Measurements from ENCODE around the gene EEF1B2.
A peak's percentile ranks its signal among the peaks of the same experiment; 100 is the strongest.
"Not testable (repeated sequence)": the region's sequence is repeated elsewhere in the genome, so short reads cannot be mapped to it uniquely, and the experiment has no call there.

The EEF1B2 gene

DNA sequence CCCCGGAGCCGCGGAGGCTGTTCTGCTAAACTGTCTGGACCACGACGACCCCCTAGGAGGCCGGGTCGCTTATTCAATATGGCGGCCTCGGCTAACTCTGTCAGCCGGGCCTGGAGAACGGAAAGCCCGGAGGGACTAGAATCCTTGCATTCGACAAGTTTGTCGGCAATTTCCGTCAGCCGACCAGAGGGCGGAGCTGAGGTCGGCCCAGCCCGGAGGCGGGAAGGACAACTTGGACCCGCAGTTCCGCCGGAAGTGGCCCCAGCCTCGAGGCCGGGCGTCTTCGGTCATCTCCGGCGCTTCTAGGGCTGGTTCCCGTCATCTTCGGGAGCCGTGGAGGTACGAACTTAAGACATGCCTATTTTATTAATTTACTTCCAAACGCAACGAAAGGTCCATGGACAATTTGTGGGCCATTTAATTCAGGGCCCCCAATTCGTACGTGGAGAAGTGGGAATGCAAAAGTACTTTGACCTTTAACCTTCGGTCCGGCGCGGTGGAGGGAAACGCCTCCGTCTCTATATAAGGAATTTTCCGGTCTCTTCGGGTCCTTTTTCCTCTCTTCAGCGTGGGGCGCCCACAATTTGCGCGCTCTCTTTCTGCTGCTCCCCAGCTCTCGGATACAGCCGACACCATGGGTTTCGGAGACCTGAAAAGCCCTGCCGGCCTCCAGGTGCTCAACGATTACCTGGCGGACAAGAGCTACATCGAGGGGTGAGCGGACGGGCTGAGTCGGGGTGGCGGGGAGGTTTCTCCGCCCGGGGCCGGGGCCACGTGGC lies at the start of gene EEF1B2, which contains the start of gene NDUFS1:
Gene EEF1B2, plus strand, starts transcription at position 550 of the 779 bp plus-strand sequence. Its CDS starts 85 bp downstream, at position 635.
Gene NDUFS1, minus strand, starts transcription at position 99 of the 779 bp plus-strand sequence. CDS start 5,766 bp downstream, outside the sequence.
- DNase-seq (ENCODE audit: low read depth) = peak; percentile 99

DNA sequence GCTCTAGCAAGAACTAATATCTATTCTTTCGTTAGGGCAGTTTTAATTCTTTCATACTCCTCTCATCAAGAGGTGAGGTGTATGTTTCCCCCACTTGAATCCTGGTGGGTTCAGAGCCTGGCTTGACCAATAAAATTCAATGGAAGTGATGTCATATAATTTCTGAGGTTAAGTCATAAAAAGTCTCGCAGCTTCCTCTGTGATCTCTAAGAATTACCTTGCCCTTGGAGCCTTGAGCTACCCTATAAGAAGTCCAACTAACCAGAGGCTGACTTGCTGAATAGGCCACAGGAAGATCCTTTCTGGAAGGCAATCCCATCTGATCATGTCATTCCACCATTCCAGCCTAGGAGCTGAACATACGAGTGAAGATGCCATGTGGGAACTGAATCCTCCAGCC lies 47.6 kb upstream of the EEF1B2 start:
- DNase-seq (ENCODE audit: low read depth) = no peak

DNA sequence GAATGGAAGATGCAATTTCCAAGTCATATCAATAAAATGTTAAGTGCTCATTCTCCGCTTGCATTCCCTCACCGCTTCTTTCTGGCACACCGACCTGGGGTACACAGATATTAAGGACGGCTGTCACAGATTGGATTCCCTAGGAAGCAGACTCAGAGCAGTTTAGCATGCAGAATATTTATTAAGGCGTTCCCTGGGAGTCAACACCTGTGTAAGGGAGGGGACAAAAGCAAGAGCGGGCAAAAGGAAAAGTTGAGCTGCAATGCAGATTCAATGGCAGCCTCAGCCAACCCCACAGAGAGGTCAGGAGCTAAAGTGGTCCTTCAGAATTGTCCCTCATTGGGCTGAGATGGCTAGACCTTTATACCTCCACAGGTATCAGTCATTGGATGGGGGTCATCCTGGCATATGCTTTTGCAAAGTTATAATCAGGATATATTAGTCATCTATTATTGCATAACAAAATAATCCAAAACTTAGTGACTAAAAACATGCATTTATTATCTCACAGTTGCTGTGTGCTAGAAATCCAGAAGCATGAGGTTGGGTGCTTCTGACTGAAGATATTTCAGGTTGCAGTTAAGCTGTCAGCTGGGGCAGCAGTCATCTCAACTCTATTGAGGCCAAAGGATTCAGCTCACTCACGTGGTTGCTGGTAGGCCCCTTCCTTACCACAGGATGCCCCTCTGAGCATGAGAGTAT lies 46.7 kb upstream of the EEF1B2 start:
- DNase-seq (ENCODE audit: low read depth) = peak; percentile 64

DNA sequence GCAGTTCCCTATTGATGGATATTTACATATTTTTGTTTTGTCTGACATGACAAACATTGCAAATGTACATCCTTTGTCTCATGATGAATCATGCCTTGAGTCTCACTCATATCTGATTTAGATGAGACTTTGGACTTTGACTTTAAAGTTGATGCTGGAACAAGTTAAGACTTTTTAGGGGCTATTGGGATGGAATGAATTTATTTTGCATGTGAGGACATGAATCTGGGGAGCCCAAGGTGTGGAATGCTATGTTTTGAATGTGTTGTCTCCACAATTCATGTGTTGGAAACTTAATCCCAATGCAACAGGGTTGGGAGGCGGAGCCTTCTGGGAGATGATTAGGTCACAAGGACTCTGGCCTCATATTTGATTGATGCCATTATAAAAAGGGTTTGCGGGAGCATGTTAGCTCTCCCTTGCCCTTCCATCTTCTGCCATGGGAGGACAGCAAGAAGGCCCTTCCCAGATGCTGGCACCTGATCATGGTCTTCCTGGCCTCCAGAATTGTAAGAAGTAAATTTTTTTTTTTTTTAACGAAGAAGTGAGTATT lies 44.6 kb upstream of the EEF1B2 start:
- DNase-seq (ENCODE audit: low read depth) = no peak

DNA sequence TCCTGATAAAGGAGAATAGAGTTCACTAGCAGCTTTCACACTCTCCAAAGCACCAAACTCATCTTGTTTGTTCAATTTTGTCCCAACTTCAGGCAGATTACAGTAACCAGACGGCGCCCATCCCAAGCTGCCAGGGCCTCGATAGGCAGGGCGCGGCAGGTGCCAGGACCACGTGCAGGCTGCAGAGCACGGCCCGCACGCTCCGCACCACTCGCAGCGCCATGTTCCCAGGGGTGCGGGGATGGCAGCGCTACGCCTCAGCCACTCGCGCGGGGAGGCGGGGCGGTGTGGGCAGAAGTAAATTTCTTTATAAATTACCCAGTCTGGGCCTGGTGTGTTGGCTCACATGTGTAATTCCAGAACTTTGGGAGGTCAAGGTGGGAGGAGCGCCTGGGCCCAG lies 43.4 kb upstream of the EEF1B2 start:
- no peak for DNase-seq (ENCODE audit: low read depth)

DNA sequence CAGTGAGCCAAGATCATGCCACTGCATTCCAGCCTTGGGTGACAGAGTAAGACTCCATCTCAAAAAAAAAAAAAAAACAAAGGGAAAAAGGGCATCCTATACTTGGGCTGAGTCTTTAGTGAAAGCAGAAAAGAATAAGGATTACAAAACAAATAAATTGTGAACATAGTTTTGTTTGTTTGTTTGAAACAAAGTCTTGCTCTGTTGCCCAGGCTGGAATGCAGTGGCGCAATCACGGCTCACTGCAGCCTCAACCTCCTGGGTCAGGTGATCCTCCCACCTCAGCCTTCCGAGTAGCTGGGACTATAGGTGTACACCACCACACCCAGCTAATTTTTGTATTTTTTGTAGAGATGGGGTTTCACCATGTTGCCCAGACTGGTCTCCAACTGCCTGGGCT lies 37.1 kb upstream of the EEF1B2 start:
- not testable (repeated sequence) for DNase-seq (ENCODE audit: low read depth)

DNA sequence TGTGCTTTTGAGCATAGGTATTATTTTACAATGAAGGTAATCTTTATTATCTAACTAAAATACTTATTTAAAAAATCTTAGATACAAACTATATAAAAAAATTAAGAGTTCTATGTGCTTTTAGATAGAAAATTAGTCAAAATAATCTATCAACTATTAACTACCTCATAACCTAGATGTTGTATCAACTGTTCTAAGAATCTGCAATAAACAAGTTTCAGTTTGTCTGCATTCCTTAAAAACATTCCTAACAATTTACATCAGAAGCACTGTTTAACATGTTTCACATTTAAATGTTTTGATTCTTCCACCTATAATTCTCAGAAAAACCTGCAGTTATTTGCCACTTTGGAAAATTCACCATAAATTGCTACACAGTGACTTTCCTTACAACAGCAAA lies 33.8 kb upstream of the EEF1B2 start:
- peak; percentile 19 for DNase-seq (ENCODE audit: low read depth)

DNA sequence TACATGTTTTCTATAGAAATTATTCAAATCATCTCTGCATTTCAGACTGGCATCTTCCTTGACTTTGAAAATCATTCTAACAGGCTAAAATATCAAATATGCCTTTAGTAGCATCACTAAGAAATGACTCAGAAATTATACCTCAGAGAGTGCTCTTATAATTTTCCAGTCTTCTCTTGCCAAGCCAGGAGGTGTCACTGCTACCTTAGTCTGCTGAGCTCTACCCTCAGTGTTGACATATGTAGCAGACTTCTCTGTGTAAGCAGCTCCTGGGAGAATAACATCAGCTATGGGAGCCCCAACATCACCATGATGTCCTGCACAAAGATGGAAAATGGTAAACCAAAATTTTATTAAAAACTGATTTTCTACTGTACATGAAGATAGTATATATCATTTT lies 32.0 kb upstream of the EEF1B2 start:
- DNase-seq (ENCODE audit: low read depth) = peak; percentile 12

DNA sequence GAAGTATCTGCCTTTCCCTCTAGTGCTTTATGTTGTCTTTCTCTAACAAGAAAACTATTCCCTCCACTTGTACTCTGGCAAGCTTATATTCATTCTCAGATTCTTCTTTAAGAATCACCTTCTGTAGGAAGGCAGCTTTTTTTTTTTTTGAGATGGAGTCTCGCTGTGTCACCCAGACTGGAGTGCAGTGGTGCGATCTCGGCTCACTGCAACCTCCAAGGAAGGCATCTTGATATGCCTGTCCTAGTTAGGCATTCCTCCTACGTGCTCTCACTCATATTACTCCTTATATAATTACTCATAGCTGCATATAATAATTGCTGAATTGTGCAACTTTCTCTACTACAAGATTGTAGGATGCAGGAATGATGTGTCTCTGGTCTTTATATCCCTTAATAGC lies 16.2 kb upstream of the EEF1B2 start:
- no peak for DNase-seq (ENCODE audit: low read depth)

DNA sequence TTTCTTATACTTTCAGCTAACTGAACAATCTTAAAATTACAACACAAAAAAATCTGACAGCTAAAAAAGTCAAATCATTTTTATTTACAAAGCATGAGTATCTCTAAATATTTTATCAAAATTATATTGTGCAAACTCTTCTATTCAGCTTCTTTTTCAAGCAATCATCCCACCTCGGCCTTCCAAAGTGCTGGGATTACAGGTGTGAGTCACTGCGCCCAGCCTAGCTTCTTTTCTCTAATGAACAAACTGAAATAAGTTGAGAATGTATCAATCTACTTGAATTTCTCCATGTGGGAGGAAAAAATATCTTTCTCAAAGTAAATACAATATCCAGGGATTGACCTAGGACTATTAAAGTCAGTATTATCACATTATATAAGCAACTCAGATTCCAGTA lies 15.3 kb upstream of the EEF1B2 start:
- no peak for DNase-seq (ENCODE audit: low read depth)

DNA sequence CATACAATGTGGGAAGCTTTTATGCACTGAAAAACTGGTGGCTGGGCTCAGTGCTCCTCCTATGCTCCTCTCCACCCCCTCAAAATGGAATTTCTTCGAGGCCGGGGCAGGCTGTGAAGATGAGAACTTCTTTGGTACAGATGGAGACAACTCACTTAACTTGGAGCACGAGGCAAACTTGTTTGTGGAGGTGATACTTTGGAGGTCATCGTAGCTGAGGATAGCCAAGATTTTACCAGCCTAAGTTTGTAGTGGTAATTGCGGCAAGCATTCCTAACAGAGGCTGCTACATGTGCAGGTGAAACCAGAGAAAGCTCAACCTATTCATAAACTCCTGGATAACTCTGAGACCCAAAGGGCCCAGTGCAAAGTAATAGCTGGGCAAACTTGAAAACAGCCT lies 14.0 kb upstream of the EEF1B2 start:
- DNase-seq (ENCODE audit: low read depth) = no peak

DNA sequence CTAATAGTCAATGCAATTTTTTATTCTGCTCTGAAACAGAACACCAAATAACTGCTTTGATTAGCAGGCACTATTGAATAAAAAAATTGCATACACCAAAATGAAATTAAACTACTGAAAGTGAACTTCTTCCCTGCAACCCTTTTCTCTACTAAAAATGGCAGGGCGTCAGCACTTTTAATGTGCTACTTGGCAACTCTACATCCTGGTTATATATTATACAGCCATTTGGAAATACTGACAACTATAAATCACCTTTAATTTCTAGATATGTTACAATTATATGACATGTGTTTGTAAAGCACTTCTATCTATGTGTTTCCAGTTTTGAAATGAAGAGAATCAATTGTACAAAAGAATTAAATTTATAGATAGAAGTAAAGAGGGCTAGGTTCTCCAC lies 10.4 kb upstream of the EEF1B2 start:
- DNase-seq (ENCODE audit: low read depth) = no peak

DNA sequence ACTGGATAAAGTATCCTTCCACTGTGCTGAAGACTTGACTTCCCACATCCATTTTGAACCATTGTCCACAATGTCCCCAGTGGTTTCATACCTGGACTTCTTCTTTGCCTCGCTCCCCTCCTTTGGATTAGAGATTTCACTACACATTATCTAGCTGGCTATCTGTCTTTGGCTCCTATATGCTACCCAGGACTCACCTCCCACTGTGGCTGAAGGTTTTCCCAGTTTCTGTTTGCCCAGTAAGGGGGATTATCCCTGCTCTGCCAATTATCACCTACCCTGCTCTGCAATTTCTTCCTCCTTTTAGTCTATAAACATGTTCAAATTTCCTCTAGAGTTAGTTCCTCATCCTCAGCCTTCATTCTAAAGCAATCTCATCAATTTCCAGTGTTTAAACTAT lies 9.5 kb upstream of the EEF1B2 start:
- DNase-seq (ENCODE audit: low read depth) = no peak

DNA sequence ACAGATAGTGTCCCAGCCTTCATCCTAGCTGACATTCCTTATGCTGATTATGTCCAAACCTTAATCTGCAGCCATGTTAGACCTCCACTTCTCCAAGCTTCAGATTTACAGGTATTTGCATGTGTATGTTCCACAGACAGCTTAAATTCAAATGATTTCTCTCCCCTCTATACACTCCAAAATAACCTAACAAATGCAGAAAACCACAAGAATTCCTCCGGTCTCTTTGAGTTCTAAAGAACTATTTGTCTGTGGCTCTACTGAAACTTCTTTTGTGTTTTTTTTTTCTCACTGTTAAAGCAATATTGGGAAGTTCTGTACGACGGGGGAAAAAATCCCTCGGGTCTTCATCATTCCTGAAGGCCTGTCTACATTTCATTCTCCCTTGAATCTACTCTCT lies 9.1 kb upstream of the EEF1B2 start:
- no peak for DNase-seq (ENCODE audit: low read depth)

DNA sequence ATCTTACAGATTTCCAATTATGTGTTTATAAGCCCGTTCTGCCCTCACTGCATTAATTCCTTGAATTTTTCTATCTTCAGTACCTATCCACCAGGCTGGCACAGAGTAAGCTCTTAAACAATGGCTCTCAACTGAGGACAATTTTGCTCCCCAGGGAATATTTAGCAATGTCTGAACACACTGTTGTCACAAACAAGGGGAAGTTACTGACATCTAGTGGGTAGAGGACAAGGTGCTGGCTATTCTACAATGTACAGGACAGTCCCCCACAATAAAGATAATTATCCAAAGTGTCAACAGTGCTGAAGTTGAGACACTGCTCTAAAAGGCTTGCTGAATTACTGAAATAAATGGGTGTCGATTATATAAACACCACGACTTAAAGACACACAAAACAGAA lies 5.5 kb upstream of the EEF1B2 start:
- DNase-seq (ENCODE audit: low read depth) = no peak

DNA sequence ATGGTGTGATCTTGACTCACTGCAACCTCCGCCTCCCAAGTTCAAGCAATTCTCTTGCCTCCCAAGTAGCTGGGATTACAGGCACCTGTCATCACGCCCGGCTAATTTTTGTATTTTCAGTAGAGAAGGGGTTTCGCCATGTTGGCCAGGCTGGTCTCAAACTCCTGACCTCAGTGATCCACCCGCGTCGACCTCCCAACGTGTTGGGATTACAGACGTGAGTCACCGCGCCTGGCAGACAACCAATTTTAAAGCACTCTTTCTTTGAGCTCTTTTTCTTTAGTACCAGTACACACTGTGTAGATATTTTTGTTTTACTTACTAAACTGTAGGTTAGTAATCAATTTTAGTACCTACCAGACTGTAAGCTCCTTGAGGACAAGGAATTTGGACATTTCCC lies 2.7 kb upstream of the EEF1B2 start:
- peak; percentile 74 for DNase-seq (ENCODE audit: low read depth)

DNA sequence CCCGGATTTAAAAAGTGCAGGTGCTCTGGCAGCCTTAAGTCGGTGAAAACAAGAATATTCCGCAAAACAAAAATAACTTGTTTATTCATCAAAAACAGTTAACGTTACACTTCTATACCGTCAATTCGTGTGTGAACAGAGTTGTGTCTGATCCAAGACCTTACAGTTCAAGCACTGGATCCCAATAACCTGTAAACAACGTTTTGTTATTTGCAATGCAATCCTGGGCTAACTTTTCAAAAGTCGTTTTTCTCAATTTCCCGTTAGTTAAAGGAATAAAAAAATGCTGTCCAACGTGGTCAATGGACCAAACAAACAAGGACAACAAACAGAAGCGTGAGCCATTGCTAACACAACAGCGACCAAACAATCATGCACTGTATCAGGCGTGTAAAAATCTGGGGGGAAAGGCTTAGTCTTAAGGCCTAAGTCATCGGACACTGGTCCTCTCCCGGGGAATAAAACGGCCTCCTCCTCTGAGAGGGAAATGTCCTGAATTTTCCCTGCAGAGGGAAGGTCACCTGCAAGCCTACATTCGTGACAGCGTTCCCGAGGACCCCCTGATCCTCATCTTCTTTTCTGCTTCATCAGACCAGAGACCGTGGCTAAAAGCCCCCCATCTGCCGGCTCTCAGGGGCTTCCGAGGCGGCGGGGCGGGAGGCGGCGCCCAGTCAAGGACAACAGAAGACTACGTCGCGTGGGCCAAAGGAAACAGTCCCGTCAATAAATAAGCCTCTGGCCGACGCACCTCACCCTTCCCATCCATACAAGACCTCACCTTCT lies 941 bp upstream of the EEF1B2 start:
- peak; percentile 24 for DNase-seq (ENCODE audit: low read depth)

DNA sequence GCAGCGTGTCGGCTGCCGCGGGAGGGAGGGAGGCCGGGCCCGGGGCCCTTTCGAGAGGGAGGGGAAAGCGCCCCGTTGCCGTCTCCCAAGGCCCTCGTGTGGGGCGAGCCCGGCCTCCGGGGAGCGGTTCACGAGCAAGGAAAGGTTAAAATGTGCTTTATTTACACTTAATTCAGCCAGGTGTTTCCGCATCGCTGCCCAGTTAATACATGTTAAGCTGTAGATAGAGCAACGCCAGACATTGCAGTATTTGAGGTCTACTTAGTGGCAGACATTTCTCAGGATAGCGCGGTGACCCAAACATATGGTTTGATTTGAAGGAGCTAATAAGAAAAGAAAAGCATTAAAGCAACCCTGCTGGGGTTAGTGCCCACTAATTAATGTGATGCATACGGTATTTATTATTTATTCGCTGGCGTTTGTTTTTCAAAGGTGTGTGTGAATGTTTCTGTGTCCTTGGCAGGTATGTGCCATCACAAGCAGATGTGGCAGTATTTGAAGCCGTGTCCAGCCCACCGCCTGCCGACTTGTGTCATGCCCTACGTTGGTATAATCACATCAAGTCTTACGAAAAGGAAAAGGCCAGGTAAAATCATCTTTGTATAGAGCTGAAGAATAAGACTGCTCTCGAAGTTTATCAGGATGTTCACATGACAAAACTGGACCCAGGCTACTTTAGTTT lies 571 bp downstream of the EEF1B2 start:
- DNase-seq (ENCODE audit: low read depth) = peak; percentile 55

DNA sequence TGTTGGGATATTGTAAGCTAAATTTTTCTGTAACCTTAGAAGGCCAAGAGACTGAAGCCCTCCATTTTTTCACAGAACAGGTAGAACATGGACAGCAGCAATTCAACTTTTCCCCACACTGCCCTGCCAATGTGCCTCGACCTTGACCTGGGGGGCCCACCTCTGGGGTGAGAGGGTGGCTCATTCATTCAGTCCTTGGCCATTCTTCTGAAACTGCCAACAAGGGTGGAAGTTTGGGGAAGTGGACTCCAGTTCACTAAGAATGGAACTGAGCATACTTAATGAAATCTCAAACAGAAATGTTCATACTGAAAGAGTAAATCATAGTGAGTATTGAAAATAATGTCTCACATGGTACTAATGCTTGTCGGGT lies 1.1 kb downstream of the EEF1B2 start:
- DNase-seq (ENCODE audit: low read depth) = no peak

DNA sequence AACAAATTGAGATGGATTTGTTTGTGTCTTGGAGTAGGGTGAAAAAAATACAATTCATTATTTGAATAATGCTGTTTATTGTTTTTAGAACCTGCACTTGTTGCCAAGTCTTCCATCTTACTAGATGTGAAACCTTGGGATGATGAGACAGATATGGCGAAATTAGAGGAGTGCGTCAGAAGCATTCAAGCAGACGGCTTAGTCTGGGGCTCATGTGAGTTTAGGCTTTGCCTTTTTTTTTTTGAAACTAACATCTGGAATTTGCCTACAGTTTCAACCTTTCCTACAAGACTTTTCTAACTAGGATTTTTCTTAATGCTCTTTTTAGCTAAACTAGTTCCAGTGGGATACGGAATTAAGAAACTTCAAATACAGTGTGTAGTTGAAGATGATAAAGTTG lies 2.7 kb downstream of the EEF1B2 start:
- peak; percentile 65 for DNase-seq (ENCODE audit: low read depth)

DNA sequence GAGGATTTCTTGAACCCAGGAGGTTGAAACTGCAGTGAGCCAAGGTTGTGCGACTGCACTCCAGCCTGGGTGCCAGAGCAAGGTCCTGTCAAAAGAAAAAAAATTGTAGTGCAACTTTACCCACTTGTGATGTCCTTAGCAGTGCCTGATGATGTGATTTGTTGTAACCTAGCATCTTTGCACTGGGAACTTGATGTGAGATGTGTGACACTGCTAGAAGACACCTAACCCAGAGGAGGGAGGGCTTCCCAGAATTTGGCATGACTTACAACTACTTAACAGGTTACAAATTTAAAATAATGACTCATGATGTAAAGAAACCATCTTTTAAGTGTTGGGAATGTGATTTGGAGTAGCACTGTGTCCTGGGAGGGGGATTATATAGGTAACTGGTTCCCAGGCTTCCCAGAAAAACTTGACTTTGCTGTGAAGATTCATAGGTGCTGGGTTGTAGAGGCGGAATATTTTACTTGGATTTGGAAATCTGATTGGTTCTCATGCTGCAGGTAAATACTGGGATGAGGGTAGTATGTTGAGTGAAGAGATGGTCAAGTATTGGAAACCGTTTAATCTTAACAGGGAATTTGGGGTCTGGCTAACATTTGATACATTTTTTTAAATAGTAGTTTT lies 3.7 kb downstream of the EEF1B2 start:
- DNase-seq (ENCODE audit: low read depth) = no peak
